ENCODE data around the gene ALK.

DNA sequence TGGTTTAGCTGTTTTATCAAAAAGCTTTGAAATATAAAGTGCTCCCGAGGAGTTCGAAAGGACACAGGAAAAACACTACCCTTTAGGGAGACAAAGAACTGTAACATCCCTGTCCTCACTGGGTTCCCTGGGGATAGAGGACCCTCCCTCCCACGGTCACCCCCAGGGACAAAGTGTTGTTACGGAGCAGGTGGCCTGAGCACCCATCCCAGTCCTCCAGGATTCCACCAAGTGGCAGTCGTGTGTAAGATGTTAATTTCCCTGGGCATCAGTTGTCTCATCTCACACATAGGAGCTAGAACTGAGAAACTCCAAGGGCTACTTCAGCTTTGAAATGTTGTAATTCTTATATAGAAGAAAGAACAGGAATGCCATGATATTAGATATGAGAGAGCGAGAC lies 137.7 kb downstream of the ALK start:
- TF ChIP-seq, protein P1, sequence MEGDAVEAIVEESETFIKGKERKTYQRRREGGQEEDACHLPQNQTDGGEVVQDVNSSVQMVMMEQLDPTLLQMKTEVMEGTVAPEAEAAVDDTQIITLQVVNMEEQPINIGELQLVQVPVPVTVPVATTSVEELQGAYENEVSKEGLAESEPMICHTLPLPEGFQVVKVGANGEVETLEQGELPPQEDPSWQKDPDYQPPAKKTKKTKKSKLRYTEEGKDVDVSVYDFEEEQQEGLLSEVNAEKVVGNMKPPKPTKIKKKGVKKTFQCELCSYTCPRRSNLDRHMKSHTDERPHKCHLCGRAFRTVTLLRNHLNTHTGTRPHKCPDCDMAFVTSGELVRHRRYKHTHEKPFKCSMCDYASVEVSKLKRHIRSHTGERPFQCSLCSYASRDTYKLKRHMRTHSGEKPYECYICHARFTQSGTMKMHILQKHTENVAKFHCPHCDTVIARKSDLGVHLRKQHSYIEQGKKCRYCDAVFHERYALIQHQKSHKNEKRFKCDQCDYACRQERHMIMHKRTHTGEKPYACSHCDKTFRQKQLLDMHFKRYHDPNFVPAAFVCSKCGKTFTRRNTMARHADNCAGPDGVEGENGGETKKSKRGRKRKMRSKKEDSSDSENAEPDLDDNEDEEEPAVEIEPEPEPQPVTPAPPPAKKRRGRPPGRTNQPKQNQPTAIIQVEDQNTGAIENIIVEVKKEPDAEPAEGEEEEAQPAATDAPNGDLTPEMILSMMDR (IDR thresholded peaks at IDR 0.05) = no peak
- no peak for TF ChIP-seq POLR2A (IDR thresholded peaks at IDR 0.05)
